Measurements from ENCODE around the gene ARHGEF17. TPM values are rescaled to one million over a fixed set of nuclear protein-coding genes. Genes with fewer than 3 reads are reported as not detected.

Gene ARHGEF17
- polyA plus RNA-seq, 3 donors, result 0.16 to 1.2 (median 0.55) TPM

- H3K27ac ChIP-seq (ENCODE audit: low read depth in 1 of 2, low read length in 2 of 2), result peak overlapping the region in 1 of 2 donors; percentile 45
- DNase-seq, result no peak
- H3K27ac Mint-ChIP-seq, result peak overlapping the region in 2 of 7 donors; percentile 35 to 63
- no peaks in the 10 kb centered on the region for H3K27me3 Mint-ChIP-seq (ENCODE audit: low read depth in 3 of 3)
- WGBS (ENCODE audit: insufficient coverage), result no CpG with 5 or more reads among the region's 4 CpGs
- H3K9me3 ChIP-seq (replicated peaks in 1 of 2; ENCODE audit: control insufficient read depth in 1 of 2, insufficient read depth in 1 of 2, low read length in 2 of 2), result peaks cover 0 to 2% of the 10 kb centered on the region in 2 donors
- intact Hi-C loops (cut with micrococcal nuclease), result loop anchor here in 1 of 2 donors (10.0 kb wide), 1 partner anchor 119 kb away; no protein-coding TSS in a partner anchor
- no peak overlapping the region for H3K4me2 ChIP-seq (replicated peaks; ENCODE audit: extremely low read depth, low read length, poor library complexity, severe bottlenecking)
- no peak overlapping the region for H3K4me3 Mint-ChIP-seq
- H3K36me3 ChIP-seq (replicated peaks in 1 of 2; ENCODE audit: control insufficient read depth in 1 of 2, insufficient read depth in 2 of 2, low read length in 2 of 2), result peaks cover 26 to 88% of the 10 kb centered on the region in 2 donors
- H3K9ac ChIP-seq (ENCODE audit: insufficient read depth, low read length, poor library complexity, severe bottlenecking), result no peak overlapping the region
- peaks cover 64 to 80% of the 10 kb centered on the region in 2 donors for H3K36me3 Mint-ChIP-seq
- no peak for TF ChIP-seq CTCF (IDR thresholded peaks at IDR 0.05)
- H3K79me2 ChIP-seq (ENCODE audit: insufficient read depth, low read length), result peaks cover 11% of the 10 kb centered on the region
- H3K27me3 ChIP-seq (ENCODE audit: control insufficient read depth in 2 of 2, insufficient read depth in 2 of 2, low read length in 2 of 2), result no peaks in the 10 kb centered on the region
- no peak overlapping the region for H2AFZ ChIP-seq (ENCODE audit: insufficient read depth, low read depth, low read length, poor library complexity, severe bottlenecking)
- H3K4me1 Mint-ChIP-seq, result peaks cover 67% of the 10 kb centered on the region
- peaks cover 94% of the 10 kb centered on the region for H4K20me1 ChIP-seq (ENCODE audit: insufficient read depth, low read length)
- H3K4me1 ChIP-seq (ENCODE audit: control insufficient read depth in 1 of 2, insufficient read depth in 2 of 2, low read length in 2 of 2), result peaks cover 38 to 45% of the 10 kb centered on the region in 2 donors
- H3K9me3 Mint-ChIP-seq, result peaks cover 0 to 5% (median 3%) of the 10 kb centered on the region in 7 donors
- no peak overlapping the region for H3K4me3 ChIP-seq (replicated peaks in 1 of 3; ENCODE audit: low read depth in 2 of 3, low read length in 3 of 3)
These were observed 108.0 kb downstream of the ARHGEF17 start for GRCh38 chr11:73415854-73416615.

GRCh38 chr11:73416786-73417185 is 108.7 kb downstream of the ARHGEF17 start:
- peaks cover 67 to 84% of the 10 kb centered on the region in 2 donors for H3K36me3 Mint-ChIP-seq
- Histone ChIP-seq H3K9me3 (replicated peaks in 1 of 2; ENCODE audit: control insufficient read depth in 1 of 2, insufficient read depth in 1 of 2, low read length in 2 of 2) (peaks cover 0 to 2% of the 10 kb centered on the region in 2 donors), H3K4me2 (replicated peaks; ENCODE audit: extremely low read depth, low read length, poor library complexity, severe bottlenecking) (no peak overlapping the region), H3K79me2 (ENCODE audit: insufficient read depth, low read length) (peaks cover 12% of the 10 kb centered on the region), H3K36me3 (replicated peaks in 1 of 2; ENCODE audit: control insufficient read depth in 1 of 2, insufficient read depth in 2 of 2, low read length in 2 of 2) (peaks cover 28 to 89% of the 10 kb centered on the region in 2 donors), H3K27me3 (ENCODE audit: control insufficient read depth in 2 of 2, insufficient read depth in 2 of 2, low read length in 2 of 2) (no peaks in the 10 kb centered on the region), H4K20me1 (ENCODE audit: insufficient read depth, low read length) (peaks cover 94% of the 10 kb centered on the region), H3K4me3 (replicated peaks in 1 of 3; ENCODE audit: low read depth in 2 of 3, low read length in 3 of 3) (no peak overlapping the region), H3K27ac (ENCODE audit: low read depth in 1 of 2, low read length in 2 of 2) (no peak overlapping the region), H3K4me1 (ENCODE audit: control insufficient read depth in 1 of 2, insufficient read depth in 2 of 2, low read length in 2 of 2) (peaks cover 40 to 43% of the 10 kb centered on the region in 2 donors), H3K9ac (ENCODE audit: insufficient read depth, low read length, poor library complexity, severe bottlenecking) (no peak overlapping the region), H2AFZ (ENCODE audit: insufficient read depth, low read depth, low read length, poor library complexity, severe bottlenecking) (no peak overlapping the region)
- H3K4me1 Mint-ChIP-seq, result peaks cover 68% of the 10 kb centered on the region
- H3K4me3 Mint-ChIP-seq, result no peak overlapping the region
- DNase-seq, result no peak
- WGBS (ENCODE audit: insufficient coverage), result 100% methylated on average over 2 of the region's 2 CpGs
- TF ChIP-seq CTCF (IDR thresholded peaks at IDR 0.05), result no peak
- H3K27me3 Mint-ChIP-seq (ENCODE audit: low read depth in 3 of 3), result no peaks in the 10 kb centered on the region
- intact Hi-C loops (cut with micrococcal nuclease), result loop anchor here in 1 of 2 donors (10.0 kb wide), 1 partner anchor 118 kb away; no protein-coding TSS in a partner anchor
- peak overlapping the region in 4 of 7 donors; percentile 18 to 69 (median 52) for H3K27ac Mint-ChIP-seq
- peaks cover 0 to 5% (median 3%) of the 10 kb centered on the region in 7 donors for H3K9me3 Mint-ChIP-seq

Other genes starting within 250 kb of the ARHGEF17 start
- gene FCHSD2, start 166.0 kb upstream of the ARHGEF17 start, polyA plus RNA-seq, result 10 to 100 TPM; 14.5 to 43.5 (median 16.6) TPM
- gene P2RY2, start 90.0 kb upstream of the ARHGEF17 start, polyA plus RNA-seq, result 10 to 100 TPM in 2 of 3 donors, 1 to 10 TPM in 1; 2.8 to 24.1 (median 12.7) TPM
- 1 to 10 TPM; 1.7 to 5.1 (median 1.8) TPM for gene P2RY6, start 35.9 kb upstream of the ARHGEF17 start, polyA plus RNA-seq
- gene RELT, start 68.1 kb downstream of the ARHGEF17 start, polyA plus RNA-seq, result 100 to 1,000 TPM in 1 of 3 donors, 10 to 100 TPM in 2; 16.4 to 265 (median 27.3) TPM